Stimulated activated CD4-positive, alpha-beta T cell treated with anti-CD3 and anti-CD28 coated beads, Interleukin-2, amount 100 ng/mL, for 24 hours (primary cell): ENCODE data around the gene BAG5.
"Not testable (repeated sequence)": the region's sequence is repeated elsewhere in the genome, so short reads cannot be mapped to it uniquely, and the experiment has no call there.

Experiments used
- DNase-seq, 2 donors: peaks; one replicate each; pipeline ENCODE4 v3.0.0-alpha.2; 2020

Gene BAG5

DNA sequence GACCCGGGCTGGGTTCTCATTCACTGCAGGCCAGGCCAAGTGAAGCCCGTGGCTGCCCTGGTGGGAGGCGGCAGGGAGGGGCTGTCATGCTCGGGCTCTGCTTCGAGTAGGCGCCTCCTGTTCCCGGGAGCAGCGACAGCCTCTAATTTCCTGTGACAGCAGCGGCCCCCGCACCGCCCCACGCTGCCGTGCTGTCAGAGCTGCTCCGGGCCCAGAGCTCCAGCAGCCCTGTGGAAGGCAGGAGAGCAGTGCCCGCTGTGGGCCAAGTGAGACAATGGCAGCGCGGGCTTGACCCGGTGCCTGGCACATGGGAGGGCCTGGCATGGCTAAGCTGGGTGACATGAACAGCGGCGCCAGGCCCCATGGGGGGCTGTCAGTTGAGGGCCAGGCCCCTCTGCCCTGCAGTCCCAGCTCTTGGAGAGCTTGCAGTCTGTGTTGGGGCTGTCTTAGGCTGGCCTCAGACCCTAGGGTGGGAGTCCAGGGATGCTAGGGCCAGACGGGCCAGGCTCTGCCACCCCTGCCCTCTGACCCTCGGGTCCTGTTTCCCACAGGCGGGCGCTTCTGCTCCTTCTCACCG is 28.4 kb downstream of the BAG5 start:
- DNase-seq = no peak

GRCh38 chr14:103533137-103533998 is 29.1 kb downstream of the BAG5 start:
- no peak for DNase-seq

DNA sequence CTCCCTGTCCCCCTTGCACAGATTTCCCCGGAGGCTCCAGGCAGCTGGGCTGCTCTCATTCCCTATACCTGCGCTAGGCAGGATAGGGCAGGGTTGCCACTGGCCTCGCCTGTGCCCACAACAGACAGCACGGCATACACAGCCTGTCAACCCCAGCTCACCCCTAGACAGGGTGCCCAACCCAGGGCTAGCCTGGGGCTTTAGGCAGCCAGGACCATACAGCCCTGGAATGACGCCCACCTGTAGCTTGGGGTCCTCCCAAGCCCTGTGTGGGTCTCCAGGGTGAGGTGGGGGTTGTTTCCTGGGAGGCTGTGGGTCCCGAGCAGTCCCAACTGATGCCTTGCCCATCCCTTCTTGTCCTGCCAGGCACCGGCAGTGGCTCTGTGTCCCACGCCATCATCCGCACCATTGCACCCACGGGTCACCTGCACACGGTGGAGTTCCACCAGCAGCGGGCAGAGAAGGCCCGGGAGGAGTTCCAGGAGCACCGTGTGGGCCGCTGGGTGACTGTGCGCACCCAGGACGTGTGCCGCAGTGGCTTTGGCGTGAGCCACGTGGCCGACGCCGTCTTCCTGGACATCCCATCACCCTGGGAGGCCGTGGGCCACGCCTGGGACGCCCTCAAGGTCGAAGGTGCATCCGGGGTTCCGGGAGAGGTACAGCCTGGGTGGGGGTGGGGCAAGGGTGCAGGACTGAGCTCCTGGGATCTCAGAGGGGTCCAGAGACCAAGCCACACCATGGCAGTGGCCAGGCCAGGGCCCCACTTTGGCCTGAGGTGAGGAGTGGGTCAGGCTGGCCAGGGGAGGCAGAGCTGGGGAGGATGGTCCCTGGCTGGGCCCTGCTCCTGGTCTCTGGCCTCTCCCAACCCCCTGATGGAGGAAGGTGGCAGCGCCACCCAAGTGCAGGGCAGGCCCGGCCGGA is 30.0 kb downstream of the BAG5 start:
- no peak for DNase-seq

GRCh38 chr14:103531421-103532215 is 30.8 kb downstream of the BAG5 start:
- DNase-seq = no peak

DNA sequence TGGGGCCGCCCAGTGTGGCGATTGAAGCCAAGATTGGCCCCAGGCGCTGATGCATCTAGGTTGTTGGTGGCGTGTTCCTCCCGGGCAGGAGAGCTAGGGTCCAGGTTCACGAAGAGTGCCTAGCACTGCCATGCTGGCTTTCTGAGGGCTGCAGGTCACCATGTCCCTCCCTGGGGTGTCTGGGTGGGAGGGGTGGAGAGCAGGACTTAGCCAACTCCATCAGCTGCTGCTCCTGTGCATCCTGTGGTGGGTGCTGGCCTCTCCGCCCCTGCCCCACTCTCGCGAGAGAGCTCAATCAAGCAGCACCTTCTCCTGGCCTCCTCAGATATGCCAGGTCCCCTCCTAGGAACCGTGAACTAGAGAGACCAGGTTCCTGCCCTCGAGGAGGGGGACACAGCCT is 31.6 kb downstream of the BAG5 start:
- DNase-seq = no peak

DNA sequence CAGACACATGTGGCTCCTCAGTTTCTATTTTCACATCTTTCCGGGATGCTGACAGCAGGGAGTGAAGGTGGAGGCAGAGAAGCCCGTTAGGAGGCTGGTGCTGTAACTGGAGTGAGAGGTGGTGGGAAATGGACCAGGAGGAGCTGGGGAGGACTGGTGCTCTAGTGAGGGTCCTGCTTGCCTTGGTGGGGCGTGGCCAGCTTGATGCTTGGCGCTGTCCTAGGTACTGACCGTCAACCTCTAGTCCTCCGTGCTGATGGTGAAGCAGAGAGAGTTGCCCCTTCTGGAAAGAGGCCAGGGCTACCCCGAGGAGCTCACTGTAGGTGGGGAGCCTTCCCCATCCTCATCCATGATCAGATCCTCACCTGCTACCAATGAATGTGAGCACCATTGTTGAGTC is 32.1 kb downstream of the BAG5 start:
- peak in 1 of 2 donors; percentile 37 for DNase-seq

GRCh38 chr14:103529383-103530365 is 32.8 kb downstream of the BAG5 start:
- no peak for DNase-seq

DNA sequence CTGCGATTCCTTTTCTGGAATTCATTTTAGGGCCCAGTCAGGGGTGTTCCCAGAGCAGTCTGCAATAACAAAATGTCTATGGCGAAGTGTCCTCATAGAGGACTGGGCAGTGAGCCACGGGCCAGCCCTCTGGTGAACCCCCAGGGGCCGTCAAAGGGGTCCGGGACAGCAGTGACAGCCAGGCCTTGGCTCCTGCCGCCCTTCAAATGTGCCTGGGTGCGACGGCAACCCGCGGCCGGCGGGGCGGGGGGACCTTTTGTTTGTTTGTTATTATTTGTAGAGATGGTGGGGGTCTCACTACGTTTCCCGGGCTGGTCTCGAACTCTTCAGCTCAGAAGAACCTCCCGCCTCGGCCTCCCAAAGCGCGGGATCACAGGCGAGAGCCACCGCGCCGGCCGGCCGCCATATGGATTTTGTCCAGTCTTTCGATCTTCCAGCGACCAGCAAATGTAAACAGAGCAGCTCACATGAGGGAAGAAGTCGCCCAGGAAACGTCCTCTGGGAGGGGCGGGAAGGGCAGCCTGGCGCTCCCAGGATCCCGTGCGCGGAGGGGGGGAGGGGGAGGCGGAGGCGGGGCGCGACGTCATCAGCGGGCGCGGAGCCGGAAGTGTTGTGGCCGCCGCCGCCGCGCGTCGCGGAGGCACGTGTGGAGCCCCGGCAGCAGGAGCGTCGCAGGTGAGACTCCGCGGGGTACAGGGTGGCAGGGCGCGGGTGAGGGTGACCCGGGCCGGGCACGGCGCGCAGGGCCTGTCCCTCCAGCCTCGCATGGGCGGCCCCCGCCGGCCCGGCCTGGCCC is 33.7 kb downstream of the BAG5 start, which contains the start of gene TRMT61A:
Gene TRMT61A, plus strand, starts transcription at position 610 of the 796 bp plus-strand sequence. CDS start 783 bp downstream, outside the sequence.
- DNase-seq = peak; percentile 78 to 80

GRCh38 chr14:103528146-103528586 is 34.3 kb downstream of the BAG5 start:
- DNase-seq = no peak

DNA sequence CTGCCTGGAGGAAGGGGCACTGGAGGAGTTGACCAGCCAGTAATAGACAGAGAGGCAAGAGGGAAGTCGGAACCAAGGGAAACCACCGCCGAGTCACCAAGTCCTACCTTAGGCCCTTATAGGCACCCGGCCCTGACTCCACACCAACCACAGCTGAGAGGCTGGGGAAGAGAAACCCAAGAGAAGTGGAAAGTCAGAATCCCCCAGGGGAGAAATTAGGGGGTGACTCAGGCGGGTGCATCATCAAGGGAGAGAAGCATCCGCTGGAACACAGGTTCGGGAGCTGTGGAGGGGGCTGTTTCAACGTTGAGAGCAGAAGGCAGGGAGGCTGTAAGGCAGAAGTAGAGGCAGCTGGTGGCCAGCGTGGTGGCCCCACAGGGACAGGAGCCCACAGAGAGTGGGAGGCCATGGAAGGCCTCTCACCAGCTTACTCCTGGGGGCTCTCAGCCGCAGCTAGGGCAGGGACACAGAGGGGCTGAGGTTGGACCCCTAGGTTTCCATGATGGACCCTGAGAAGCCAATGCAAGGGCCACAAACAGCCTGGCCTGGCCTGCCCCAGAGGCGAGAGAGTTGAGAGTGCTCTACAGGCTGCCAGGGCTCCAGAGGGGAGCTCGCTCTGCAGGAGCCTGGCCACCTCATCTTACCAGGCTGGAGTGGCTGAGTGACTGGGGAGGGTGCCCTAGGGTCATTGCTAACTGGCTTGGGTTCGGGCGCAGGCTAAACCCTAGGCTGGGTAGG is 34.9 kb downstream of the BAG5 start:
- peak in 1 of 2 donors; percentile 39 for DNase-seq

- DNase-seq = no peak
Observed at GRCh38 chr14:103526914-103527248, 35.6 kb downstream of the BAG5 start.

- no peak for DNase-seq
Observed at GRCh38 chr14:103526247-103526913, 36.1 kb downstream of the BAG5 start.

DNA sequence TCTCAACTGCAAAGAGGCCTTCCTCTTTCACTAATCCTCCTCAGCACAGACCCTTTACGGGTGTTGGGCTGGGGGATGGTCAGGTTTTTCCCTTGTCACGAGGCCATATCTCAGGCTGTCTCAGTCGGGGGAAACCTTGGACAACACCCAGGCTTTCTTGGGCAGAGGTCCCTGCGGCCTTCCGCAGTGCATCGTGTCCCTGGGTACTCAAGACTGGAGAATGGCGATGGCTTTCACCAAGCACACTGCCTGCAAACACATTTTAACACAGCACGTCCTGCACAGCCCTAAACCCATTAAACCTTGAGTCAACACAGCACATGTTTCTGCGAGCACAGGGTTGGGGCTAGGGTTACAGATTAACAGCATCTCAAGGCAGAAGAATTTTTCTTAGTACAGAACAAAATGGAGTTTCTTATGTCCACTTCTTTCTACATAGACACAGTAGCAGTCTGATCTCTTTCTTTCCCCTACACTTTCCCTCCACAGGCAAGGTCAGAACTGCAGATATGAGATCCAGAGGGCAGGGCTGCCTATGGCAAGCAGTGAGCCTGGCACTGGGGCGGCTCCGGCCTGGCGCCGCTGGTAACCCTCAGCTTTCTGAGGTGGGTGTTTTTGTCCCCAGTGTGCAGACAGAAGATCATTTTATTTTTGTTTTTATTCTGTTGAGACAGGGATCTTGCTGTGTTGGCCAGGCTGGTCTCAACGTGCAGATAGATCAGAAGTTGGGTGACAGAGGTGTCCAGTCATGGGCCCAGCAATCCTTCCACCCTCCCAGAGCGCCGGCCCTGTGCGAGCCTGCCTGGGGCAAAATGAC is 36.8 kb downstream of the BAG5 start:
- not testable (repeated sequence) for DNase-seq

DNA sequence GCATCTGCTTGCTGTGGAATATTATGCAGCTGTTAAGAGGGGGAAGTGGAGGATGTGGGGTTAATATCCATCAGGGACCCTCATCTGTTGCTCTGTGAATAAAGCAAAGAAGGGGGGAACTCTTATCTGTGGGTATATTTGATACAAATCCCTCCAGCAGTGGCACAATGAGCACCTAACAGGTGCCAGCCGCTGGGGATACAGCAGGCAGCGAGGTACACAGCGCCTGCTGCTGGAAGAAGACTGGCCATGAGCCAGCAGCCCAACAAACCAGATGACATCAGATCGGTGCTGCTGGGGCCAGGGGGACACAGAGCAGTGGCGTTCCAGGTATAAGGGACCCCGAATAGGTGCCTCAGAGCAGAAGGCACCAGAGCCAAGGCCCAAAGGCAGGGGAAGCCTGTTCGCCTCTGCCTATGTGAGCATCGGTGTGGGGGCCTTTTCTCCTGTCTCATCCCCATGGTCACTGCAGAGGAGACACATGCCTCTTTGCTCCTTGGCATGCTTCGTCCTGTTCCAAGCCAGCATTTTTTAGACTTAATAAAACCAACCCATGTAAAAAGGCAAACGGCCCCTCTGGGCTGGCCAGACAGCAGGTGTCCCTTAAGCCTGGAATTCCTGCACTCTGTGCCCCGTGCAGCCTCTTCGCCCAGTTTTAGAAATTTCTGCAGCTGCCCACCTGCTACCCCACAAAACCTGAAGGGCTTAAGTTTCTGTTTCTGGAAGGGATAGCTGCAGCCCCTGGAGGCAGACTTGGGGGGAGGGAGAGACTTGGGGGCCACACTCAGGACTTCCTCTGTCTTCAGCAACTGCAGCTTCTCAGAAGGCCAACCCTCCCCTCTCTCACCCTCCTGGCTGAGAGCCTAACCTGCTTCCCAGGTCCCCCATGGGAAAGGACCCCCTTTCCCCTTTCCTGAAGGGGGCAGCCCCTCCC is 38.2 kb downstream of the BAG5 start:
- DNase-seq = no peak

- no peak for DNase-seq
Observed at GRCh38 chr14:103523575-103523954, 38.9 kb downstream of the BAG5 start.

DNA sequence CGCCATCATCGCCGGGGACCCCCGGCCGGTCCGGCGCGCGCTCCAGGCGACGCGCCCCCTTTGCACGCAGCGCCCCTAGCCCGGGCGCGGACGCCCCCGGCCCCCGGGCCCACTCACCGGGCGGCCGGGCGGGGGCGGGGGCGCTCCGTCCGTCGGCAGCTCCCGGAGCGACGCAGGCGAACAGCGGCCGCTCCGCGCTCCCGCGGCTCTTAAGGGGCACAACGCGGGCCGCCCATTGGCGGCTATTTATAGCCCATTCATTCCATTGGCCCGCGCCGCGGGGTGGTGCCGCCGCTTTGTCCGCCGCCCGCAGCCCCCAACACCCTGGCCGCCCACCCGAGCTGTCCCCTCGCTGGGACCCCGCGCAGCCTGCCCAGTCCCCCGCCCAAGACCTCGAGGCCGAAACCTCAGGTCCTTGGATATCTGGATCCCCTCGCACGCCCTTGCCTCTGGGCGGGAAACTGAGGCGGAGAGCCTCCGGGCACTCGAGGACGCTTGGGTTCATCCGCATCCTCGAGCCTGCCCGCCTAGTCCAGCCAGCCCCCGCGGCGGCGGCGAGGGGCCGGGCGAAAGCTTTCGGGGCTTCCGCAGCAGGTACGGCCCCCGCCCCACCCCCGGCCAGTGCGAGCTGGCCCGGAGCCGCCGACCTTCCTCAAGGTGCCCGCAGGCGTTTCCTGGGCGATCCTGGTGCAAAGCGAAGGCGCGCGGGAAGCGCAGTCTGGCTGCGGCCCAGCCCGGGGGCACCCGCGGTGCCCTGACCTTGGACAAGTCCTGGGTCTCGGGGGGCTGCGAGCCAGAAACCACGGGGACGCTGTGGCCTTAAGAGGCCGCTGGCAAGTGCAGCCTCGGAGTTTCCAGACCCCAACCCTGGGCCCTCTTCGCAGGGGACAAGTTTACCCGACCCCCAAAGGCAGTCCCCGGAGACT is 39.5 kb downstream of the BAG5 start, which contains the start of gene CKB:
Gene CKB, minus strand, starts transcription at position 182 of the 926 bp plus-strand sequence. CDS start 337 bp downstream, outside the sequence.
- peak in 1 of 2 donors; percentile 47 for DNase-seq
